SK-N-DZ (cell line): ENCODE results near the gene FBLN1.
A peak's percentile ranks its signal among the peaks of the same experiment; 100 is the strongest.
"Not testable (repeated sequence)": the region's sequence is repeated elsewhere in the genome, so short reads cannot be mapped to it uniquely, and the experiment has no call there.

ENCODE experiments used
- DNase-seq: peaks from one replicate; pipeline ENCODE4 v3.0.0-alpha.2; 2015; ENCODE audit warnings: low spot score

FBLN1 gene

GRCh38 chr22:45547016-45547345 lies 44.3 kb downstream of the FBLN1 start:
- no peak for DNase-seq

- DNase-seq = no peak
Observed at GRCh38 chr22:45547731-45548130, 45.0 kb downstream of the FBLN1 start.

- DNase-seq = no peak
Observed at GRCh38 chr22:45548247-45548840, 45.7 kb downstream of the FBLN1 start.

GRCh38 chr22:45548991-45549761 lies 46.5 kb downstream of the FBLN1 start:
- no peak for DNase-seq

GRCh38 chr22:45549762-45550378 lies 47.2 kb downstream of the FBLN1 start:
- DNase-seq = no peak

GRCh38 chr22:45550416-45550815 lies 47.7 kb downstream of the FBLN1 start:
- DNase-seq = no peak

- DNase-seq = no peak
Observed at GRCh38 chr22:45550891-45551290, 48.2 kb downstream of the FBLN1 start.

GRCh38 chr22:45551310-45552016 lies 48.8 kb downstream of the FBLN1 start:
- DNase-seq = no peak

- no peak for DNase-seq
Observed at GRCh38 chr22:45552017-45552411, 49.3 kb downstream of the FBLN1 start.

GRCh38 chr22:45552580-45553350 lies 50.1 kb downstream of the FBLN1 start:
- no peak for DNase-seq

GRCh38 chr22:45553351-45554039 lies 50.8 kb downstream of the FBLN1 start:
- DNase-seq = peak; percentile 64

- no peak for DNase-seq
Observed at GRCh38 chr22:45554040-45554406, 51.3 kb downstream of the FBLN1 start.

- no peak for DNase-seq
Observed at GRCh38 chr22:45554861-45555260, 52.2 kb downstream of the FBLN1 start.

GRCh38 chr22:45557926-45558325 lies 55.2 kb downstream of the FBLN1 start:
- DNase-seq = not testable (repeated sequence)

- DNase-seq = not testable (repeated sequence)
Observed at GRCh38 chr22:45560092-45560491, 57.4 kb downstream of the FBLN1 start.

- not testable (repeated sequence) for DNase-seq
Observed at GRCh38 chr22:45560761-45561160, 58.1 kb downstream of the FBLN1 start.

- no peak for DNase-seq
Observed at GRCh38 chr22:45562102-45562501, 59.4 kb downstream of the FBLN1 start.

- DNase-seq = no peak
Observed at GRCh38 chr22:45562537-45563361, 60.1 kb downstream of the FBLN1 start.

- DNase-seq = no peak
Observed at GRCh38 chr22:45563362-45564040, 60.8 kb downstream of the FBLN1 start.
